Loucy (cell line): Measurements from ENCODE around the gene SH3TC2.

Source experiments
- H2AFZ ChIP-seq: fragments of 200-600 bp; sonication (generic); 2 replicates; pipeline ENCODE4 v1.6.0; 2016; ENCODE audit warnings: antibody characterized with exemption, mild to moderate bottlenecking, low read length, moderate library complexity
- H3F3A ChIP-seq: fragments of 200-600 bp; 2 replicates; pipeline ENCODE4 v1.6.0; 2016; ENCODE audit warnings: antibody characterized with exemption, low read depth, mild to moderate bottlenecking
- H3K27me3 ChIP-seq: fragments of 200-600 bp; sonication (generic); 2 replicates; pipeline ENCODE4 v1.6.1; 2014; ENCODE audit warnings: low read length, mild to moderate bottlenecking; ENCODE audit not compliant: insufficient read depth, poor library complexity, severe bottlenecking
- H3K36me3 ChIP-seq: fragments of 200-600 bp; sonication (generic); 2 replicates; pipeline ENCODE4 v1.6.1; 2016; ENCODE audit warnings: low read length; ENCODE audit not compliant: insufficient read depth
- H3K4me1 ChIP-seq: fragments of 200-600 bp; sonication (generic); 2 replicates; pipeline ENCODE4 v1.5.1; 2014; ENCODE audit warnings: low read length, mild to moderate bottlenecking; ENCODE audit not compliant: insufficient read depth, poor library complexity, severe bottlenecking
- H3K4me2 ChIP-seq: fragments of 200-600 bp; sonication (generic); 2 replicates; pipeline ENCODE4 v1.6.0; 2014; ENCODE audit warnings: antibody characterized with exemption, low read length, low read depth, mild to moderate bottlenecking; ENCODE audit not compliant: poor library complexity, severe bottlenecking
- H3K4me3 ChIP-seq: fragments of 200-600 bp; sonication (generic); 2 replicates; pipeline ENCODE4 v1.5.1; 2014; ENCODE audit warnings: low read length, mild to moderate bottlenecking, mixed read lengths; ENCODE audit not compliant: poor library complexity, severe bottlenecking
- H3K79me2 ChIP-seq: fragments of 200-600 bp; sonication (generic); 2 replicates; pipeline ENCODE4 v1.6.1; 2014; ENCODE audit warnings: low read length; ENCODE audit not compliant: insufficient read depth
- H3K9ac ChIP-seq: fragments of 200-600 bp; sonication (generic); 2 replicates; pipeline ENCODE4 v1.6.0; 2014; ENCODE audit warnings: mild to moderate bottlenecking, low read depth, low read length, moderate library complexity; ENCODE audit not compliant: poor library complexity, severe bottlenecking
- H3K9me2 ChIP-seq: fragments of 200-600 bp; sonication (generic); replicated peaks from 2 replicates; pipeline ENCODE4 v1.6.1; 2016; ENCODE audit warnings: low read depth, low read length, mixed read lengths
- H3K9me3 ChIP-seq: fragments of 200-600 bp; sonication (generic); 2 replicates; pipeline ENCODE4 v1.6.1; 2014; ENCODE audit warnings: mild to moderate bottlenecking, antibody characterized with exemption, low read length, low read depth; ENCODE audit not compliant: insufficient read depth
- H4K20me1 ChIP-seq: fragments of 200-600 bp; sonication (generic); 2 replicates; pipeline ENCODE4 v1.6.0; 2014; ENCODE audit warnings: antibody characterized with exemption, low read length, mild to moderate bottlenecking; ENCODE audit not compliant: insufficient read depth, poor library complexity, severe bottlenecking
- CTCF ChIP-seq: fragments of 200-600 bp; sonication (generic); conservative IDR thresholded peaks from 2 replicates; pipeline ENCODE4 v1.5.1; 2014; ENCODE audit warnings: mild to moderate bottlenecking, antibody characterized with exemption, low read length
- EZH2phosphoT487 ChIP-seq: fragments of 200-600 bp; IDR thresholded peaks from 2 replicates; pipeline ENCODE4 v1.6.1; 2018; ENCODE audit warnings: antibody characterized with exemption, mild to moderate bottlenecking, moderate library complexity, borderline replicate concordance

Gene SH3TC2

GRCh38 chr5:149013796-149014195 is 49.1 kb downstream of the SH3TC2 start:
- no peaks in the 10 kb centered on the region for H3K9me3 ChIP-seq
- TF ChIP-seq CTCF (no peak), EZH2phosphoT487 (no peak)
- H3K4me1 ChIP-seq: peaks cover 4% of the 10 kb centered on the region
- no peak overlapping the region for H2AFZ ChIP-seq
- no peaks in the 10 kb centered on the region for H3F3A ChIP-seq
- H3K4me3 ChIP-seq: no peak overlapping the region
- no peak overlapping the region for H3K9ac ChIP-seq
- no peaks in the 10 kb centered on the region for H3K79me2 ChIP-seq
- no peaks in the 10 kb centered on the region for H3K9me2 ChIP-seq
- H3K4me2 ChIP-seq: no peak overlapping the region
- H3K36me3 ChIP-seq: no peaks in the 10 kb centered on the region
- no peaks in the 10 kb centered on the region for H3K27me3 ChIP-seq
- H4K20me1 ChIP-seq: no peaks in the 10 kb centered on the region

GRCh38 chr5:149012350-149012749 is 50.5 kb downstream of the SH3TC2 start:
- Histone ChIP-seq H3K79me2 (no peaks in the 10 kb centered on the region), H3K4me3 (no peak overlapping the region), H3K9me3 (no peaks in the 10 kb centered on the region), H3K4me2 (no peak overlapping the region), H4K20me1 (no peaks in the 10 kb centered on the region), H3K9ac (no peak overlapping the region), H3K9me2 (no peaks in the 10 kb centered on the region), H2AFZ (no peak overlapping the region), H3K27me3 (no peaks in the 10 kb centered on the region), H3K4me1 (no peaks in the 10 kb centered on the region), H3F3A (no peaks in the 10 kb centered on the region), H3K36me3 (no peaks in the 10 kb centered on the region)
- TF ChIP-seq EZH2phosphoT487: no peak
- TF ChIP-seq CTCF: no peak

GRCh38 chr5:149011728-149012127 is 51.1 kb downstream of the SH3TC2 start:
- Histone ChIP-seq H3K36me3 (no peaks in the 10 kb centered on the region), H4K20me1 (no peaks in the 10 kb centered on the region), H3K79me2 (no peaks in the 10 kb centered on the region), H3K4me3 (no peak overlapping the region), H3K9me3 (no peaks in the 10 kb centered on the region), H3K4me1 (no peaks in the 10 kb centered on the region), H3K4me2 (no peak overlapping the region), H3K9ac (no peak overlapping the region), H3K27me3 (no peaks in the 10 kb centered on the region), H3K9me2 (no peaks in the 10 kb centered on the region), H2AFZ (no peak overlapping the region), H3F3A (no peaks in the 10 kb centered on the region)
- no peak for TF ChIP-seq CTCF
- no peak for TF ChIP-seq EZH2phosphoT487
